ENCODE results near the gene CLDN22.

The CLDN22 gene

GRCh38 chr4:183314806-183315205, 5.3 kb downstream of the CLDN22 start:
- no peak overlapping the region for H3K27ac ChIP-seq (ENCODE audit: extremely low read depth, low read depth, low read length)
- POLR2A ChIA-PET, result no interaction called here
- peaks cover 0 to 32% of the 10 kb centered on the region in 2 experiments; a peak in 2 of 3 replicates for H3K36me3 ChIP-seq (ENCODE audit: control insufficient read depth in 2 of 2, insufficient read depth in 1 of 2, low read length in 2 of 2)

GRCh38 chr4:183314336-183314735, 5.7 kb downstream of the CLDN22 start:
- ChIA-PET POLR2A (no interaction called here), CTCF (no interaction called here)
- TF ChIP-seq MYNN (tag by site-specific recombination; IDR thresholded peaks at IDR 0.05; ENCODE audit: borderline replicate concordance) (no peak), OVOL3 (tag by site-specific recombination; IDR thresholded peaks at IDR 0.05) (no peak), CTCF (tag by site-specific recombination; IDR thresholded peaks at IDR 0.05) (no peak), ZBTB8A (tag by site-specific recombination; IDR thresholded peaks at IDR 0.05) (no peak), ZNF366 (tag by site-specific recombination; conservative IDR thresholded peaks at IDR 0.05) (no peak), GFI1B (tag by site-specific recombination; IDR thresholded peaks at IDR 0.05) (no peak), PRDM1 (tag by site-specific recombination; IDR thresholded peaks at IDR 0.05) (no peak), ZBTB21 (tag by site-specific recombination; IDR thresholded peaks at IDR 0.05) (no peak), ZNF24 (tag by site-specific recombination; IDR thresholded peaks at IDR 0.05) (no peak), ZNF239 (tag by site-specific recombination; IDR thresholded peaks at IDR 0.05) (no peak), MZF1 (tag by site-specific recombination; IDR thresholded peaks at IDR 0.05; ENCODE audit: borderline replicate concordance) (no peak)
- TF ChIP-seq, protein P1, sequence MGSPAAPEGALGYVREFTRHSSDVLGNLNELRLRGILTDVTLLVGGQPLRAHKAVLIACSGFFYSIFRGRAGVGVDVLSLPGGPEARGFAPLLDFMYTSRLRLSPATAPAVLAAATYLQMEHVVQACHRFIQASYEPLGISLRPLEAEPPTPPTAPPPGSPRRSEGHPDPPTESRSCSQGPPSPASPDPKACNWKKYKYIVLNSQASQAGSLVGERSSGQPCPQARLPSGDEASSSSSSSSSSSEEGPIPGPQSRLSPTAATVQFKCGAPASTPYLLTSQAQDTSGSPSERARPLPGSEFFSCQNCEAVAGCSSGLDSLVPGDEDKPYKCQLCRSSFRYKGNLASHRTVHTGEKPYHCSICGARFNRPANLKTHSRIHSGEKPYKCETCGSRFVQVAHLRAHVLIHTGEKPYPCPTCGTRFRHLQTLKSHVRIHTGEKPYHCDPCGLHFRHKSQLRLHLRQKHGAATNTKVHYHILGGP (tag by site-specific recombination; IDR thresholded peaks at IDR 0.05), result no peak
- TF ChIP-seq, protein P2, sequence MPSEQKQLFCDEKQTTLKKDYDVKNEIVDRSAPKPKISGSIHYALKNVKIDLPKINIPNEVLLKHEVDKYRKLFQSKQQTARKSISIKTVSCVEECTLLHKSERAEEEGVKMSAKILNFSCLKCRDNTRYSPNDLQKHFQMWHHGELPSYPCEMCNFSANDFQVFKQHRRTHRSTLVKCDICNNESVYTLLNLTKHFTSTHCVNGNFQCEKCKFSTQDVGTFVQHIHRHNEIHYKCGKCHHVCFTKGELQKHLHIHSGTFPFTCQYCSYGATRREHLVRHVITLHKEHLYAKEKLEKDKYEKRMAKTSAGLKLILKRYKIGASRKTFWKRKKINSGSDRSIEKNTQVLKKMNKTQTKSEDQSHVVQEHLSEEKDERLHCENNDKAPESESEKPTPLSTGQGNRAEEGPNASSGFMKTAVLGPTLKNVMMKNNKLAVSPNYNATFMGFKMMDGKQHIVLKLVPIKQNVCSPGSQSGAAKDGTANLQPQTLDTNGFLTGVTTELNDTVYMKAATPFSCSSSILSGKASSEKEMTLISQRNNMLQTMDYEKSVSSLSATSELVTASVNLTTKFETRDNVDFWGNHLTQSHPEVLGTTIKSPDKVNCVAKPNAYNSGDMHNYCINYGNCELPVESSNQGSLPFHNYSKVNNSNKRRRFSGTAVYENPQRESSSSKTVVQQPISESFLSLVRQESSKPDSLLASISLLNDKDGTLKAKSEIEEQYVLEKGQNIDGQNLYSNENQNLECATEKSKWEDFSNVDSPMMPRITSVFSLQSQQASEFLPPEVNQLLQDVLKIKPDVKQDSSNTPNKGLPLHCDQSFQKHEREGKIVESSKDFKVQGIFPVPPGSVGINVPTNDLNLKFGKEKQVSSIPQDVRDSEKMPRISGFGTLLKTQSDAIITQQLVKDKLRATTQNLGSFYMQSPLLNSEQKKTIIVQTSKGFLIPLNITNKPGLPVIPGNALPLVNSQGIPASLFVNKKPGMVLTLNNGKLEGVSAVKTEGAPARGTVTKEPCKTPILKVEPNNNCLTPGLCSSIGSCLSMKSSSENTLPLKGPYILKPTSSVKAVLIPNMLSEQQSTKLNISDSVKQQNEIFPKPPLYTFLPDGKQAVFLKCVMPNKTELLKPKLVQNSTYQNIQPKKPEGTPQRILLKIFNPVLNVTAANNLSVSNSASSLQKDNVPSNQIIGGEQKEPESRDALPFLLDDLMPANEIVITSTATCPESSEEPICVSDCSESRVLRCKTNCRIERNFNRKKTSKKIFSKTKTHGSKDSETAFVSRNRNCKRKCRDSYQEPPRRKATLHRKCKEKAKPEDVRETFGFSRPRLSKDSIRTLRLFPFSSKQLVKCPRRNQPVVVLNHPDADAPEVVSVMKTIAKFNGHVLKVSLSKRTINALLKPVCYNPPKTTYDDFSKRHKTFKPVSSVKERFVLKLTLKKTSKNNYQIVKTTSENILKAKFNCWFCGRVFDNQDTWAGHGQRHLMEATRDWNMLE (tag by site-specific recombination; conservative IDR thresholded peaks at IDR 0.05; ENCODE audit: low read depth), result no peak
- TF ChIP-seq, protein P3, sequence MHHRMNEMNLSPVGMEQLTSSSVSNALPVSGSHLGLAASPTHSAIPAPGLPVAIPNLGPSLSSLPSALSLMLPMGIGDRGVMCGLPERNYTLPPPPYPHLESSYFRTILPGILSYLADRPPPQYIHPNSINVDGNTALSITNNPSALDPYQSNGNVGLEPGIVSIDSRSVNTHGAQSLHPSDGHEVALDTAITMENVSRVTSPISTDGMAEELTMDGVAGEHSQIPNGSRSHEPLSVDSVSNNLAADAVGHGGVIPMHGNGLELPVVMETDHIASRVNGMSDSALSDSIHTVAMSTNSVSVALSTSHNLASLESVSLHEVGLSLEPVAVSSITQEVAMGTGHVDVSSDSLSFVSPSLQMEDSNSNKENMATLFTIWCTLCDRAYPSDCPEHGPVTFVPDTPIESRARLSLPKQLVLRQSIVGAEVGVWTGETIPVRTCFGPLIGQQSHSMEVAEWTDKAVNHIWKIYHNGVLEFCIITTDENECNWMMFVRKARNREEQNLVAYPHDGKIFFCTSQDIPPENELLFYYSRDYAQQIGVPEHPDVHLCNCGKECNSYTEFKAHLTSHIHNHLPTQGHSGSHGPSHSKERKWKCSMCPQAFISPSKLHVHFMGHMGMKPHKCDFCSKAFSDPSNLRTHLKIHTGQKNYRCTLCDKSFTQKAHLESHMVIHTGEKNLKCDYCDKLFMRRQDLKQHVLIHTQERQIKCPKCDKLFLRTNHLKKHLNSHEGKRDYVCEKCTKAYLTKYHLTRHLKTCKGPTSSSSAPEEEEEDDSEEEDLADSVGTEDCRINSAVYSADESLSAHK (tag by site-specific recombination; IDR thresholded peaks at IDR 0.05), result no peak
- no peak overlapping the region for H3K27ac ChIP-seq (ENCODE audit: extremely low read depth, low read depth, low read length)
- no peaks in the 10 kb centered on the region for H3K4me1 ChIP-seq (ENCODE audit: control insufficient read depth, insufficient read depth, low read length)
- no peaks in the 10 kb centered on the region for H3K9me3 ChIP-seq (ENCODE audit: control insufficient read depth, insufficient read depth, low read depth, low read length)
- H3K4me3 ChIP-seq (ENCODE audit: low read depth, low read length), result no peak overlapping the region
- peaks cover 0 to 32% of the 10 kb centered on the region in 2 experiments; a peak in 2 of 3 replicates for H3K36me3 ChIP-seq (ENCODE audit: control insufficient read depth in 2 of 2, insufficient read depth in 1 of 2, low read length in 2 of 2)

More at GRCh38 chr4:183314806-183315205, 5.3 kb downstream of the CLDN22 start:
- TF ChIP-seq ZNF776 (tag by site-specific recombination; IDR thresholded peaks at IDR 0.05; ENCODE audit: borderline replicate concordance) (no peak), ZNF2 (tag by site-specific recombination; IDR thresholded peaks at IDR 0.05) (no peak)
- TF ChIP-seq, protein P4, sequence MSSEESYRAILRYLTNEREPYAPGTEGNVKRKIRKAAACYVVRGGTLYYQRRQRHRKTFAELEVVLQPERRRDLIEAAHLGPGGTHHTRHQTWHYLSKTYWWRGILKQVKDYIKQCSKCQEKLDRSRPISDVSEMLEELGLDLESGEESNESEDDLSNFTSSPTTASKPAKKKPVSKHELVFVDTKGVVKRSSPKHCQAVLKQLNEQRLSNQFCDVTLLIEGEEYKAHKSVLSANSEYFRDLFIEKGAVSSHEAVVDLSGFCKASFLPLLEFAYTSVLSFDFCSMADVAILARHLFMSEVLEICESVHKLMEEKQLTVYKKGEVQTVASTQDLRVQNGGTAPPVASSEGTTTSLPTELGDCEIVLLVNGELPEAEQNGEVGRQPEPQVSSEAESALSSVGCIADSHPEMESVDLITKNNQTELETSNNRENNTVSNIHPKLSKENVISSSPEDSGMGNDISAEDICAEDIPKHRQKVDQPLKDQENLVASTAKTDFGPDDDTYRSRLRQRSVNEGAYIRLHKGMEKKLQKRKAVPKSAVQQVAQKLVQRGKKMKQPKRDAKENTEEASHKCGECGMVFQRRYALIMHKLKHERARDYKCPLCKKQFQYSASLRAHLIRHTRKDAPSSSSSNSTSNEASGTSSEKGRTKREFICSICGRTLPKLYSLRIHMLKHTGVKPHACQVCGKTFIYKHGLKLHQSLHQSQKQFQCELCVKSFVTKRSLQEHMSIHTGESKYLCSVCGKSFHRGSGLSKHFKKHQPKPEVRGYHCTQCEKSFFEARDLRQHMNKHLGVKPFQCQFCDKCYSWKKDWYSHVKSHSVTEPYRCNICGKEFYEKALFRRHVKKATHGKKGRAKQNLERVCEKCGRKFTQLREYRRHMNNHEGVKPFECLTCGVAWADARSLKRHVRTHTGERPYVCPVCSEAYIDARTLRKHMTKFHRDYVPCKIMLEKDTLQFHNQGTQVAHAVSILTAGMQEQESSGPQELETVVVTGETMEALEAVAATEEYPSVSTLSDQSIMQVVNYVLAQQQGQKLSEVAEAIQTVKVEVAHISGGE (tag by site-specific recombination; conservative IDR thresholded peaks at IDR 0.05; ENCODE audit: low read depth), result no peak
- Histone ChIP-seq H3K9me3 (ENCODE audit: control insufficient read depth, insufficient read depth, low read depth, low read length) (no peaks in the 10 kb centered on the region), H3K4me1 (ENCODE audit: control insufficient read depth, insufficient read depth, low read length) (no peaks in the 10 kb centered on the region), H3K4me3 (ENCODE audit: low read depth, low read length) (no peak overlapping the region)
- CTCF ChIA-PET, result interaction anchor here (1.1 kb wide), 1 partner anchor 53 kb away, joined by 3 read pairs; no protein-coding TSS in a partner anchor
